Raji (cell line): Measurements from ENCODE around the gene MLF2.

Experiments
- POLR2A ChIP-seq: IDR thresholded peaks from 2 replicates; pipeline ENCODE4 v1.6.1; 2011; ENCODE audit warnings: low read depth, low read length, control low read depth; ENCODE audit not compliant: insufficient read depth

The MLF2 gene

DNA sequence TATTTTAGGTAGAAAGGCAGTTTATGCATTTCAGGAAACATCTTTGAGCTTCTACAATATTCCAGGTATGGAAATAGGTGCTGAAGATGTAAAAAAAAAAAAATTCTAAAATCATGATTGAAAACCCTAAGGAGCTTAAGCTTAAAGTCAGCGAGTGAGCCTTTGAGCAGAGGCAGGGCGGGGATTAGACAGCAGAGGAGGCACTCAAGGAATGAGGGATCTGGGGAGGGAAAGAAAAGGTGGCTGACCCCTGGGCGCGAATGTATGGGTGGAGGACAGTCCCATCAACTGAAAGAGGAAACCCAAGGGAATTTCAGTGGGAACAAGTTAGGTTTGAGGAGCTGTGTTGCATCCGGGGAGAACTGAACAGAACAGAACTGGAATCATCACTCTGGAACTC, 6.8 kb upstream of the MLF2 start:
- TF ChIP-seq POLR2A: no peak

GRCh38 chr12:6758506-6759095, 5.7 kb upstream of the MLF2 start:
- no peak for TF ChIP-seq POLR2A

DNA sequence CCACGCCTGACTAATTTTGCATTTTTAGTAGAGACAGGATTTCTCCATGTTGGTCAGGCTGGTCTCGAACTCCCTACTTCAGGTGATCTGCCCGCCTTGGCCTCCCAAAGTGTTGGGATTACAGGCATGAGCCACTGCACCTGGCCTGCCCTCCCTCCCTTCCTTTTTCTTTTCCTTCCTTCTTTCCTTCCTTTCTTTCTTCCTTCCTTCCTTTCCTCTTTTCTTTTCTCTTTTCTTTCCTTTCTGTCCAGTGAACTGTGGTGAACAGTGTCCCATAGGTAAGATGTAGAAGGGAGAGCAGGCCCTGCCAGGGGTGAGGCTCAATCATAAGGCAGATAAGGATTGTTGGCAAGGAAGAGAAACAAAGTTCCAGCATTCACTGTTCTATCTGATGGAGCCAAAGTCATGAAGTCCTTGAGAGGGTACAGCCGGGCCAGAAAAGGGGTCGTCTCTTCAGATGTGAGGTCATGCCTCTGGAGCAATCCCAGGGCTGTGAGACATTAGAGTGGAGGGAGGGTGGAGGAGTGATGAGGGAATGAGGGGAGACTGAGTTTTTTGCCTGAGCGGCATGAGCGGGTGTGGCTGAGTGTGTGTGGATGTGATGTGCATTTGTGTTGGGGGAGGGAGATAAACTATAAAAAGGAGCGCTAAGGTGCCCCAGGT, 4.2 kb upstream of the MLF2 start:
- TF ChIP-seq POLR2A: no peak

GRCh38 chr12:6754411-6754810, 1.5 kb upstream of the MLF2 start:
- no peak for TF ChIP-seq POLR2A

DNA sequence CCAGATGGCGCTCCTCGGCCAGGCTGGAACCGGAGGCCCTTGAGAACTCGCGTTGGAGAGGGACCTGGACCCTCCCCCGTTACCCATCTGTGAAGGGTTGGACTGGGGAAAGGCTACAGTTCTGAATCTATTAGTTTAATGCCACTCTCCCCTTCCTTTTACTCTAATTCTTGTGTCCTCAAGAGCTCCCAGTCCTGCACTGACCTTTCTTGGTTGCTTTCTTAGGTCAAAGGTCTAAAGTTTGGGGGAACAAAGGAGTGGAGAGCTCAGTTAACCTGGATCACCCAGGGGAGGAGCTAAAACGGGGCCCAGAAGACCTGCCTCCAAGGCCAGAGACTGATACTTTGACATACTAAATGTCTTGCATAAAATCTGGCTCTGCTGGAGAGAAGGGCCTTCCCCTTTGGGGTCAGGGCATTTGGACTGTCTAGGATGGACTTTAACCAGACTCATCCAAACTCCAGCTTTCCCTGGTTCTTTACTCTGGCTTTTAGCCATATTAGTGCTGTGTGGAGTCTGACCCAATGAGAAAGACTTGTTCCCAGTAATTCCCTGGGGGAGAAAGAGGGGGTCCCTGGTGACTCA, 923 bp upstream of the MLF2 start:
- TF ChIP-seq POLR2A: no peak

GRCh38 chr12:6752167-6752920, 597 bp downstream of the MLF2 start:
- no peak for TF ChIP-seq POLR2A

GRCh38 chr12:6751767-6752166, 1.2 kb downstream of the MLF2 start:
- no peak for TF ChIP-seq POLR2A

GRCh38 chr12:6750506-6750905, 2.4 kb downstream of the MLF2 start:
- no peak for TF ChIP-seq POLR2A

DNA sequence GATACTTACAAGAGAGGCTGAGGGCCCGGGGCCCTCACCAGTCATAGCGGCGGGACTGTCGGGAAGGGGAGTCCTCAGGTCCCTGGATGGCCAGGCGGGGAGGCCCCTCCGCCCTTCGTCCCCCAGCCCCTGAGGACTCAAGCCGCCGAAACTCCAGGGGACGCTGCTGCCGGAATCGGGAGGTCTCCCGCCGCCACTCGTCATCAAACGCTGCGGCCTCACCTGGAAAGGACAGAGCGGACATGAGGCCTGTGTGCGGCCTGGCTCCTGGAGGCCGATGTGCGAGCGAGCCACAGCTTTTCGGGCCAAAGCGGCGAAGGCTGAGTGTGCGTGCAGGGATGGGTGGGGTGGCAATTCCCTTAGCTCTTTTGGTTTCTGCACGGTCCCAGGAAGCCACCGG, 4.2 kb downstream of the MLF2 start:
- TF ChIP-seq POLR2A: no peak

DNA sequence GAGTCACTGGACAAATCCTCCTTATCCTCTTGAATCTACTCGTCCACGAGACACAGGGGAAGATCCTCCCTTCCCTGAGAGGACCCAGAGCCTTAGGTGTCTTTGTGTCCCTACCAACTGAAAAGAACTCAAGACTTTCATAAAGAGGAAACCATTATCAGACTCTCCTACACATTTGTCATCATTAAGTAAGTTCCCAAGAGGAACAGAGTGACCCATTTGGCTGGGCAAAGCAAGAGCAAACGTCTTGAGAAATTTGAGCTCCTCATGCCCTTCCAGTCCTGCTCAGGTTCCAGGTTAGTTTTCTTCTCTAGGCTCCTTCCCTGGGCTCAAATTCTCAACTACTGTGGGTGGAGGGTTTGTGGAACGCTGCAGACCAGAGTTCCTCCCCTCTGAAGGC, 5.7 kb downstream of the MLF2 start:
- TF ChIP-seq POLR2A: no peak

- 0 out of 2 replicates have a peak, but pooled peaks have one; percentile 24 for TF ChIP-seq POLR2A
Observed at GRCh38 chr12:6745741-6746525, 7.0 kb downstream of the MLF2 start.

DNA sequence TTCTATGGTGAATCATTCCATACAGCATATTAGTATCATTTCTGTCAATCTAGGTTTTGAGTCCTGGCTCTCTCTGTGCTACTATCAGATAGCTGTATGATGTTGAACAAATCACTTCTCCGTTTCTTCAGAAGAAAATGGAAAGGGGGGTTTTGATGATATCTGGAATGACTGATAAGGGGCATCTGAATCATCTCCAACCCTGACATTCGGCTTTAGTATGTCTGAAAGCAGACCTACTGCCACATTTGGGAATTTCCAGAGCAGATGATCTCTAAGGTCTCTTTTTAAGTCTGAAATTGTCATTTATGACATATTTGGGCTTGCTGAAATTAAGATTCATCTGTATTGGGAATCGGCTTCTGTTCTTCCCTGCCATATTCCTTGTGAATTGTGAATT, 10.1 kb downstream of the MLF2 start:
- no peak for TF ChIP-seq POLR2A

DNA sequence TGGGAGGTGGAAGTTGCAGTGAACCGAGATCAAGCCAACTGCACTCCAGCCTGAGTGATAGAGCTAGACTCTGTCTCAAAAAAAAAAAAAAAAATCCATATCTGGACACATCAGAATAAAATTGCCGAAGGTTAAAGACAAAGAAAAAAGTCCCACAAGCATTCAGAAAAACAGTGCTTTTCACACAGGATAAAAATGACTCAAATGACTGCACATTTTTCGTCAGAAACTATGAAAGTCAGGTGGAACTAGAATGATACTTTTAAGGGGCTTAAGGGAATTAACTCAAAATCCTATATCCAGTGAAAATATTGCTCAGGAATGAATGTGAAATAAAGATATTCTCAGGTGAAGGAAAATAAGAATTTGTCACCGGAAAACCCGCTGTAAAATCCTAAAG, 16.2 kb downstream of the MLF2 start:
- TF ChIP-seq POLR2A: no peak

GRCh38 chr12:6735448-6736191, 17.3 kb downstream of the MLF2 start:
- no peak for TF ChIP-seq POLR2A
